HG03103 (cell line): ENCODE data around the gene DLEC1.

Experiments used
- ATAC-seq: cut with Tn5 transposase; IDR thresholded peaks from one replicate; pipeline ENCODE4 v1.9.1; 2021; ENCODE audit warnings: low read depth; ENCODE audit not compliant: unreplicated experiment

The DLEC1 gene

DNA sequence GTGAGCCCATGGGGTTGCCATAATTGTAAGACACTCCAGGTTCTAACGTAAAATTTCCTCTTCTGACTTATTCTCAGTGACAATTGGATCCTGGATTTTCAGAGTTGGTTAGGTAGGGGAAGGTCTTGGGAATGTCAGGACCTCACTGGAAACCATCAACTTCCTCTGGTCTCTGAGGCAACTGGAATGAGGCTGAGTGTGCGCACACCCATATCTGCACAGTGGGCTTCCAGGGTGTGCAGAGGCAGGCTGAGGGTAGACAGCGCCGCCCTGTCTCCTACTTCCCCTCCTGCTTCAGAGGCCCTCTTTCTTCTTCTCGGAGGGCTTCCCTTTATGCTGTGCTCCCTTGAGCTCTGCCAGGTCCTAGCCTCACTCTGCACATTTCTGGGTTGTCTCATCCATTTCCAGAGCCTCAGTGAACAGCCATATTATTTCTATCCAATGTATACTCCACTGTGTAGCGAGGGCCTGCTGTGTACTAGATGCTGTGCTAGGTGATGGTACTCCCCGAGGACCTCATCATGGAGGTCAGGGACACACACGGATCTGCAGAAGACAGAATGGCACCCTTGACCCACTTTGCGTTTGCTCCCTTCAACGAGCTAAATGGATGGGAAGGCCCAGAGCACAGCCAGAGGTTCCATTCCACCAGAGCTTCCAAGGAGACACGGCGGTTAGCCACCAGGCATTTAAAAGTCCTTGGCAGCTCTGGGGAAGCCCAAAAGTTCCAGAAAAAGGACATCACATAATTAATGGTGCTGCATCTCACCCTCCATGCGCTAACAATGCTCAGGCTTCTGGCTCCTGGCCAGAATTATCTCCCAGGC is 79.6 kb downstream of the DLEC1 start:
- ATAC-seq: no peak

GRCh38 chr3:38119248-38119544 is 80.2 kb downstream of the DLEC1 start:
- ATAC-seq: no peak

- ATAC-seq: no peak
Observed at GRCh38 chr3:38119821-38120692, 81.0 kb downstream of the DLEC1 start.

DNA sequence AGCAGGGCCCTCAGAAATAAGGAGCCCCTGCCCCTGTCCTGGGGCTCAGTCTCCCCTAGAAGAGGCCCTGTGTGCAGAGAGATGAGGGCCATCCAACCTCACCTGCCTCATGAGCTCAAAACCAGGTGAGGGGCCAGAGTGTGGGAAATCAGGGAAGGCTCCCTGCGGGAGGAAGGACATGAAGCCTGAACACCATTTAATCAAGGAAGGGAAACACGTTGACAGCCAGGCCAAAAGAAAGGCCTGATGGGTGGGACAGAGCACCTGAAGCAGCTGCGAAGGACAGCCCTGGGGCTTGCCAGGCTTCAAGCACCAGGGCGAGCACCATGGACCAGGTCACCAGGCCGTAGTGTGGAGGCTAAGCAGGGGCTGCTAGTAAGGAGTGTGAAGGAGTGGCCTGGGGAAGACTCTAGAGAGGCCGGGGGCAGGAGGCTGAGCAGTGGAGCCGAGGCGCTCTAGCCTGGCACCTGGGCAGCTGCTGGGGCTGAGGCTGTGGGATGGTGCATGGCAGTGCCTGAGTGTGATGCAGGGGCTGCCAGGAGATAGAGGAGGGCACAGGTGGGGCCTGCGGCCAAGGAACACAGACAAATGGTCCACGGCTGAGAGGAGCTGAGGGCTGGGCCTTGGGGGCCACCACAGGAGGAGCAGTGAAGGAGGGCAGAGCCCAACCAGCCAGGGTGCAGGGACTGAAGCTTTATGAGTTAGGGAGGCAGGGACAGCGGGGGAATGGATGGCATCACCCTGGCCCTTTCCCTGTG is 81.9 kb downstream of the DLEC1 start:
- ATAC-seq: no peak

DNA sequence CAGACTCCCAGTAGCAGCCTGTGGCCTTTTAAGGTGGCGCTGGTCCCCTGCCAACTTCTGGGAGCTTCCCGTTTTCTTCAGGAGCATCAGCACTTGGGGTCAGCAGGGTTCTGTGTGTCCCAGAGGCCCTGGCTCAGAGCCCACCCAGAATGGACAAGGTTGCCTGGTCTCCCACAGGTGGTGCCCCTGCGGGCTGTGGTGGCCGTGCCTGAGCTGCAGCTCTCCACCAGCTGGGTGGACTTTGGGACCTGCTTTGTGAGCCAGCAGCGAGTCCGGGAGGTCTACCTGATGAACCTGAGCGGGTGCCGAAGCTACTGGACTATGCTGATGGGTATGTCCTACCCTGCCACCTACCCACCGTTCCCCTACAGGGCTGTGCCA is 82.4 kb downstream of the DLEC1 start:
- no peak for ATAC-seq

DNA sequence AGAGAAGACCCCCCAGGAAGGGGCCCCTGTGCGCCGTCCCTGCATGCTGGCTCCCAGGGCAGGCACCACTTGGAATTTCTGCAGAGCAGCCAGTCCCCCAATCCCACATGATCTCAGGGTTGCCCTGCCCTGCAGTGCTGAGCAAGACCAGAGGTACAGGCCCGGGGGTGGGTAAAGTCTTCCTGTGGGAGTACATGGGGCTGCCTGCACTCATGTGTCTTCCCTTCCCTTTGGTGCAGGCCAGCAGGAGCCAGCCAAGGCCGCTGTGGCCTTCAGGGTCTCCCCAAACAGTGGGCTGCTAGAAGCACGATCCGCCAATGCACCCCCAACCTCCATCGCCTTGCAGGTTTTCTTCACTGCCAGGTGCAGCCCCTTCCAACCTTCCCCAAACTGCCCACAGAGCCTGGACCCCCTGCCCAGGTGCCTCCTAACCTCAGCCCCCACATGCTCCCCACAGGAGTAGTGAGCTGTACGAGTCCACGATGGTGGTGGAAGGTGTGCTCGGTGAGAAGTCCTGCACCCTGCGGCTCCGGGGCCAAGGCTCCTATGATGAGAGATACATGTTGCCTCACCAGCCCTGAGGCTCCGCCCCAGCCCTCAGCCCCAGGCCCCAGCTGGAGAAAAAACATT is 82.9 kb downstream of the DLEC1 start:
- ATAC-seq: no peak

DNA sequence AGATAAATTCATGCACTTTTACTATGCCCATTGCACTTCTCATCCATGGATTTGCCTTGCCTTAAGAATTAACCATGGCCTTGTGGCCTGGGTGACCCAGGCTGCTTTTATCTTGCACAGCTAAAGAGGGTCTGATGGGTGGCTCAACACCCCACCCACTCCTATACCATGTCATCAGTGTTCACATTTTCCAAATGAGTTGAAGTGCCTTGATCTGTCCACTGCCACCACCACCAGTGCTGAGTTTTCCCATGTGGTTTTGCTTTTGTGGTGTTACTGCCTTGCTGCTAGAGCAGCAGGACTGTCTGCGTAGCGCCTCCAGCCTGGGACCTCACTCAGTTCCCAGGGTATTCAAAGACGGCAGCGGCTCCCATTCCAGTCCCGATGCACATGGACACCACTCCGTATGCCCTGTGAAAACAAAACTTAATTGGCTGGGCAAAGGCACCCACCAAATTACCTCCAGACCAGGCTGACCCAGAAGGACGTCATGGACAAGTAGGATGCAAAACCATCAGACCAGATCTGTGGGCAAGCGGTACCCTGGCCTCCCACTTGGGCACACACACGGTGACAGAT is 83.8 kb downstream of the DLEC1 start:
- ATAC-seq: no peak

DNA sequence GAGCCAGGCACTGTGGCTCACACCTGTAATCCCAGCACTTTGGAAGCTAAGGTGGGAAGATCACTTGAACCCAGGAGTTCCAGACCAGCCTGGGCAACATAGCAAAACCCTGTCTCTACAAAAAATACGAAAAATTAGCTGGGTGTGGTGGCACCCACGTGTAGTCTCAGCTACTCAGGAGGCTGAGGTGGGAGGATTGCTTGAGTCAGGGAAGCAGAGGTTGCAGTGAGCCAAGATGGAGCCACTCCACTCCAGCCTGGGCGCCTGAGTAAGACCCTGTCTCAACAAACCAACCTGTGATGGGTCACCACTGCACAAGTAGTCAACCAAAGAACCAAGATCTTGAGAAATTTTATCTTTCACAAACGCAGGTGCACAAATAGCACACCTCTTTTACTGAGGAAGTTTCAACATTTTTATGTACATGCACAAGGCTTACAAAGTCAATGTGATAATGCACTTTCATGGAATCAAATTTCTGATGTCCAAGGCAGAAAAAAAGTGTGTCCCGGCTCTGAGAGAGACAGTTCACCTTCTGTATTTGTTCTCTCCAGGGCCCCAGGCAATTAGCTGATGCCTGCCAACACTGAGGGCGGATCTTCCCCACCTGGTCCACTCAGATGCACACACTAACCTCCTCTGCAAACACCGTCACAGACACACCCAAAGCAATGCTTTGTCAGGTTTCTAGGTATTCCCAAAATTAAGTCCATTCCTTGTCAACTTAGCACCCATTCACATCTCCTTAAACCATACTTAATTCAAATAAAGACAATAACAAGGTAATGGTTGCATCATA is 85.5 kb downstream of the DLEC1 start:
- no peak for ATAC-seq

- no peak for ATAC-seq
Observed at GRCh38 chr3:38125305-38126120, 86.5 kb downstream of the DLEC1 start.

DNA sequence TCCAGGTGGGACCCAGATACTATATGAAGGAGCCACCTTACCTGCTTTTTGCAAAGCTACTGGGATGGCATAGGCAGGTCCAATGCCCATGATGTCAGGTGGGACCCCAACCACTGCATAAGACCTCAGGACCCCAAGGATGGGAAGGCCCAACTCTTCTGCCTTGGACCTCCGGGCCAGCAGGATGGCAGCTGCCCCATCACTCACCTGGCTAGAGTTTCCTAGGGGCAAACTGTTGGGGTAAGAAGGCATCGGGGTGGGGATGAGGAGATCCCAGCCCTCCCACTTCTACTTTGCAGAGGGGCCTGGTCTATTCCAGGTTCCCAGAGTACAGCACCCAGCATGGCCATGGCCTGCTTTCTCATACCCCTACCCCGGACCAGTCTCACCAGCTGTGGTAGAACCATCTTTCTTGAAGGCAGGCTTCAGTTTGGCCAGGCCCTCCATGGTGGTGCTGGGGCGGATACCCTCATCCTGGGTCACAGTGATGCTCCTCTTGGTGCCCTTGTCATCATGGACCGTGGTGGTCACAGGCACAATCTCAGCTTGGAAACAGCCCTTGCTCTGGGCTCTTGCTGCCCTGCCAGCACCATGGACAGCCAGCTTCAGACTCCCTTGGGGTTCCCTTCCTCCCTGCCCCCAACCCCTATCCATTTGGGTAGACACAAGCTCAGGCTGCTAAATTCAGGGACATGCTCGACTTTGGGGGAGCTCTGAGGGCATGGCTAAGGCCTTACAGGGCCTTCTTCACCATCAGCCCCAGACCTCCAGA is 87.3 kb downstream of the DLEC1 start:
- no peak for ATAC-seq

- ATAC-seq: no peak
Observed at GRCh38 chr3:38127611-38128302, 88.7 kb downstream of the DLEC1 start.

GRCh38 chr3:38128303-38128655 is 89.3 kb downstream of the DLEC1 start:
- no peak for ATAC-seq

DNA sequence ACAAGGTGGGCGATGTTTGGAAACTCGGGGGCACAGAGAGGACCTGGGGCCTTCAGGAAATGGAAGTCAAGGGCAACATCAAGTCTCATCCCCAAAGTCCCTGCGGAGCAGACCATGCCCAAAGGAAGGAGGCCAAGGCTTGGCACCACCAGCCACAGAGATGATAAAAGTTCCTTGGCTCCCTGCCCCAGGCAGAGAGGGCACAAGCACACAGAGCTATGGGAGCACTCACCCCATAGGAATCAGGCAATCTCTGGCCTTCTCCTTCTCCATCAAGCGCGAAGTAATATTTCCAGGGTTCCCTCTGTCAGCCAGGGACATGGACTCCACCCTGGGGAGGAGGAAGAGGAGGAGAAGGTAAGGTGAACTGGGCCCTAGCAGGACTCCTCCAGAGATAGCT is 90.0 kb downstream of the DLEC1 start:
- no peak for ATAC-seq

DNA sequence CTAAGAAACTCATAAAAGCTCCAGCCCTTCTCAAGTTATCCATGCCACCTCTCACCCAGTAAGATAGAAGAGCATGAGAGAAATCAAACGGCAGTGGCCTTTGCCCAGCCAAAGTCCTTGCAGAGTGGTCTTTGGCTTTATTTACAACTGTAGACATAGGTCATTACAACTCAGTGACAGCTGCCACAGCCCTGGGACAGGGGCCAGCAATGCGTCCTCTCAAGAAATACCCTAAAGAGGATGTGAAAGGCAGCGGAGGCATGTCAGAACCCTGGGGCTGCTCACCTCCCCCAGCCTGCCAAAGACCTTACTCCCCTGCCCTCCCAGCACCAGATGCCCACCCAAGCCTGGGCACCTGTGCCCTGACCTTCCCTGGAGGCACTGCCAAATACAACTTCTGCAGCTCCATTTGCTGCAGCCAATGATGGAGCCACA is 91.6 kb downstream of the DLEC1 start:
- ATAC-seq: no peak

- ATAC-seq: no peak
Observed at GRCh38 chr3:38131621-38132369, 92.8 kb downstream of the DLEC1 start.

DNA sequence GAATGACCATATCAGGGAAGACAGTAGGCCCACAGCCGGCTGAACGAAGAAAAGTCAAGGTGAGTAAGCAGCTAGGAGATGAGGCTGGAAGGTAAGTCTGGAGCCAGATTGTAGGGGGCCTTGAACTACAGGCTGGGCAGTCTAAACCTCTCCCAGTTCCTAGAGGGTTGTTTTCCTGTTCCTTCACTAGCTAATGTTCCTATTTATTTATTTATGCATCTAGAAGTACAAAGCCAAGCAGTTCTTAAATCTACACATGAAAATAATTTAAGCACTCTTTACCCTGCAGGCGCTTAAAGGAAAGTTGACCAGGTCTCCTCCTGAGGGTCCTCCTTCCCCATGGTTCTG is 94.2 kb downstream of the DLEC1 start:
- no peak for ATAC-seq
